HG03066 (cell line): Measurements from ENCODE around the gene FHAD1.

Experiments used
- ATAC-seq: cut with Tn5 transposase; IDR thresholded peaks from one replicate; pipeline ENCODE4 v1.9.1; 2021; ENCODE audit warnings: low read depth; ENCODE audit not compliant: unreplicated experiment

The FHAD1 gene

GRCh38 chr1:15246960-15247614 is at the start of gene FHAD1:
Gene FHAD1 (plus strand): TSS chr1:15247223. CDS start chr1:15251785, 4,562 bp downstream.
- ATAC-seq: no peak

- no peak for ATAC-seq
Measured at GRCh38 chr1:15197591-15198447, 49.2 kb upstream of the FHAD1 start.

- no peak for ATAC-seq
Measured at GRCh38 chr1:15198684-15199083, 48.3 kb upstream of the FHAD1 start.

- ATAC-seq: no peak
Measured at GRCh38 chr1:15201221-15201620, 45.8 kb upstream of the FHAD1 start.

GRCh38 chr1:15201849-15202551 is 45.0 kb upstream of the FHAD1 start:
- ATAC-seq: no peak

GRCh38 chr1:15204931-15205330 is 42.1 kb upstream of the FHAD1 start:
- ATAC-seq: no peak

GRCh38 chr1:15205586-15206346 is 41.3 kb upstream of the FHAD1 start:
- no peak for ATAC-seq

- ATAC-seq: no peak
Measured at GRCh38 chr1:15206418-15207030, 40.5 kb upstream of the FHAD1 start.

- no peak for ATAC-seq
Measured at GRCh38 chr1:15207031-15207828, 39.8 kb upstream of the FHAD1 start.

- no peak for ATAC-seq
Measured at GRCh38 chr1:15207829-15208429, 39.1 kb upstream of the FHAD1 start.

- ATAC-seq: no peak
Measured at GRCh38 chr1:15210651-15211375, 36.2 kb upstream of the FHAD1 start.

- no peak for ATAC-seq
Measured at GRCh38 chr1:15211424-15211823, 35.6 kb upstream of the FHAD1 start.

GRCh38 chr1:15212216-15212953 is 34.6 kb upstream of the FHAD1 start:
- no peak for ATAC-seq

- ATAC-seq: no peak
Measured at GRCh38 chr1:15212954-15213291, 34.1 kb upstream of the FHAD1 start.

- ATAC-seq: no peak
Measured at GRCh38 chr1:15213341-15213821, 33.6 kb upstream of the FHAD1 start.

GRCh38 chr1:15214527-15214926 is 32.5 kb upstream of the FHAD1 start:
- ATAC-seq: no peak

- no peak for ATAC-seq
Measured at GRCh38 chr1:15215116-15215515, 31.9 kb upstream of the FHAD1 start.

- no peak for ATAC-seq
Measured at GRCh38 chr1:15217654-15218053, 29.4 kb upstream of the FHAD1 start.
